SK-N-SH (cell line): ENCODE data around the gene PNPLA8. TPM values are rescaled to one million over a fixed set of nuclear protein-coding genes. Genes with fewer than 3 reads are reported as not detected.

Experiments used
- CTCF ChIA-PET: fragments of 300-600, 350-600 bp; formaldehyde crosslinking; extraction: SDS; loops from one replicate; lab custom pipeline; 2021; lab: Yijun Ruan, JAX
- POLR2A ChIA-PET: fragments of 350-600 bp; sonication (Branson Sonifier 250); formaldehyde crosslinking; extraction: SDS; loops from one replicate; lab custom pipeline; 2020; ENCODE audit warnings: antibody characterized with exemption, inconsistent platforms; lab: Yijun Ruan, JAX
- DNase-seq: peaks from one replicate; pipeline ENCODE4 v3.0.0; 2012
- H2AFZ ChIP-seq: fragments of 200-600 bp; sonication (generic); 2 replicates; pipeline ENCODE4 v1.8.1; 2016; ENCODE audit warnings: antibody characterized with exemption, mild to moderate bottlenecking, low read depth
- H3F3A ChIP-seq: fragments of 200-600 bp; sonication (generic); replicated peaks from 2 replicates; pipeline ENCODE3; 2016; ENCODE audit warnings: antibody characterized with exemption, mild to moderate bottlenecking; ENCODE audit not compliant: insufficient read depth
- H3K27ac ChIP-seq, 2 experiments: fragments of 200-500 bp in 1 of 2; fragments of 200-600 bp in 1 of 2; sonication (Bioruptor generic) in 1 of 2; sonication (generic), shearing (Covaris generic) in 1 of 2; 2 replicates each; pipeline versions ENCODE4 v1.5.1 to v1.6.1; 2014 to 2016; ENCODE audit warnings: low read depth in 2 of 2, inconsistent platforms in 1 of 2, low read length in 1 of 2, mild to moderate bottlenecking in 1 of 2, mixed read lengths in 1 of 2
- H3K27me3 ChIP-seq: fragments of 200-600 bp; sonication (generic), shearing (Covaris generic); 2 replicates; pipeline ENCODE4 v1.6.1; 2016; ENCODE audit warnings: mixed run types; ENCODE audit not compliant: insufficient read depth
- H3K36me3 ChIP-seq, 2 experiments: fragments of 200-500 bp in 1 of 2; fragments of 200-600 bp in 1 of 2; sonication (Bioruptor generic) in 1 of 2; sonication (generic) in 1 of 2; replicated peaks in 1 of 2; 2 replicates each; pipeline versions ENCODE3 to v1.5.1; 2014 to 2016; ENCODE audit warnings: low read length in 1 of 2, mild to moderate bottlenecking in 1 of 2; ENCODE audit not compliant: insufficient read depth in 2 of 2, control insufficient read depth in 1 of 2
- H3K4me1 ChIP-seq, 2 experiments: fragments of 200-500 bp in 1 of 2; fragments of 200-600 bp in 1 of 2; sonication (Bioruptor generic) in 1 of 2; sonication (generic), shearing (Covaris generic) in 1 of 2; 2 replicates each; pipeline versions ENCODE4 v1.5.1 to v1.6.1; 2014 to 2016; ENCODE audit warnings: low read depth in 1 of 2, low read length in 1 of 2, mixed run types in 1 of 2; ENCODE audit not compliant: insufficient read depth in 2 of 2, control insufficient read depth in 1 of 2
- H3K4me2 ChIP-seq: fragments of 200-600 bp; sonication (generic), shearing (Covaris generic); 2 replicates; pipeline ENCODE4 v1.6.1; 2017; ENCODE audit warnings: mixed run types
- H3K4me3 ChIP-seq, 2 experiments: fragments of 200-500 bp in 1 of 2; fragments of 200-600 bp in 1 of 2; sonication (Bioruptor generic) in 1 of 2; sonication (generic), shearing (Covaris generic) in 1 of 2; 2 replicates each; pipeline versions ENCODE4 v1.5.1 to v1.8.1; 2014 to 2016; ENCODE audit warnings: low read depth in 2 of 2, inconsistent platforms in 1 of 2, low read length in 1 of 2, mild to moderate bottlenecking in 1 of 2, mixed read lengths in 1 of 2, moderate library complexity in 1 of 2
- H3K79me2 ChIP-seq: fragments of 200-600 bp; sonication (generic); 2 replicates; pipeline ENCODE4 v1.8.1; 2017; ENCODE audit warnings: mild to moderate bottlenecking; ENCODE audit not compliant: insufficient read depth
- H3K9ac ChIP-seq: fragments of 200-600 bp; sonication (generic); 2 replicates; pipeline ENCODE4 v1.6.1; 2017; ENCODE audit warnings: mixed run types
- H3K9me2 ChIP-seq: fragments of 200-600 bp; sonication (generic); 2 replicates; pipeline ENCODE4 v1.6.1; 2017; ENCODE audit warnings: mixed run types
- H3K9me3 ChIP-seq: fragments of 200-600 bp; sonication (generic); 2 replicates; pipeline ENCODE4 v1.6.1; 2017; ENCODE audit warnings: mixed run types, mild to moderate bottlenecking, moderate library complexity
- H4K20me1 ChIP-seq: fragments of 200-600 bp; sonication (generic); 2 replicates; pipeline ENCODE4 v1.6.1; 2017; ENCODE audit warnings: mild to moderate bottlenecking, mixed run types; ENCODE audit not compliant: insufficient read depth
- CHD2 ChIP-seq: fragments of 150-350 bp; IDR thresholded peaks from 2 replicates; pipeline ENCODE4 v1.6.1; 2018; ENCODE audit warnings: low read length; ENCODE audit not compliant: partially characterized antibody
- EP300 ChIP-seq, 2 experiments: IDR thresholded peaks; 2 replicates each; pipeline versions ENCODE4 v1.4.0 to v1.6.1; 2012; ENCODE audit warnings: borderline replicate concordance in 1 of 2, low read depth in 1 of 2, low read length in 1 of 2
- FOSL2 ChIP-seq: IDR thresholded peaks from 2 replicates; pipeline ENCODE4 v1.4.0; 2012; ENCODE audit warnings: low read depth, mild to moderate bottlenecking, moderate library complexity, borderline replicate concordance
- FOXJ3 ChIP-seq: sonication (generic); formaldehyde crosslinking; IDR thresholded peaks from 2 replicates; pipeline ENCODE4 v1.5.1; 2020; ENCODE audit warnings: mild to moderate bottlenecking, missing genetic modification reagents
- FOXM1 ChIP-seq: IDR thresholded peaks from 2 replicates; pipeline ENCODE4 v1.4.0; 2012; ENCODE audit warnings: low read depth, mild to moderate bottlenecking
- GABPA ChIP-seq: IDR thresholded peaks from 2 replicates; pipeline ENCODE4 v1.4.0; 2012; ENCODE audit warnings: low read depth, mild to moderate bottlenecking
- GATA2 ChIP-seq: sonication (generic); formaldehyde crosslinking; IDR thresholded peaks from 2 replicates; pipeline ENCODE4 v1.5.0; 2020; ENCODE audit warnings: mild to moderate bottlenecking, missing genetic modification reagents
- MAX ChIP-seq: IDR thresholded peaks from 2 replicates; pipeline ENCODE4 v1.4.0; 2012; ENCODE audit warnings: low read depth
- MEF2A ChIP-seq: IDR thresholded peaks from 2 replicates; pipeline ENCODE4 v1.4.0; 2012; ENCODE audit warnings: low read depth, borderline replicate concordance
- NRF1 ChIP-seq: IDR thresholded peaks from 2 replicates; pipeline ENCODE4 v1.6.1; 2012; ENCODE audit warnings: low read depth, mild to moderate bottlenecking, low read length
- PBX3 ChIP-seq: IDR thresholded peaks from 2 replicates; pipeline ENCODE4; 2012
- POLR2AphosphoS5 ChIP-seq: IDR thresholded peaks from 2 replicates; pipeline ENCODE4 v1.6.1; 2012; ENCODE audit warnings: low read depth, low read length
- RAD21 ChIP-seq: IDR thresholded peaks from 2 replicates; pipeline ENCODE4 v1.6.1; 2012; ENCODE audit warnings: mild to moderate bottlenecking, low read length
- RCOR1 ChIP-seq: fragments of 150-350 bp; IDR thresholded peaks from 2 replicates; pipeline ENCODE4 v1.6.1; 2017; ENCODE audit warnings: antibody characterized with exemption, low read length
- RXRA ChIP-seq: IDR thresholded peaks from 2 replicates; pipeline ENCODE4 v1.4.0; 2012; ENCODE audit warnings: low read depth, mild to moderate bottlenecking, borderline replicate concordance
- SIN3A ChIP-seq: IDR thresholded peaks from 2 replicates; pipeline ENCODE4 v1.6.1; 2012; ENCODE audit warnings: low read depth, mild to moderate bottlenecking, low read length, moderate library complexity, borderline replicate concordance
- SMC3 ChIP-seq: IDR thresholded peaks from 2 replicates; pipeline ENCODE4 v1.6.1; 2012; ENCODE audit warnings: low read depth, low read length, improper control_type of control experiment
- YY1 ChIP-seq: IDR thresholded peaks from 2 replicates; pipeline ENCODE4 v1.4.0; 2012; ENCODE audit warnings: low read depth, mild to moderate bottlenecking
- ZBTB33 ChIP-seq: IDR thresholded peaks from 2 replicates; pipeline ENCODE4 v1.4.0; 2012; ENCODE audit warnings: low read depth, borderline replicate concordance
- WGBS: methylation state at CpG from one replicate; pipeline ENCODE4 v1.1.6; 2017; ENCODE audit warnings: low lambda C conversion rate; 5-methylcytosine and 5-hydroxymethylcytosine counted together
- polyA plus RNA-seq, 3 experiments: library from polyadenylated mRNA; depleted of rRNA; stranded (reverse); fragments of >200 nt; gene quantifications; 2 replicates each; pipeline ENCODE4 v1.2.3, GENCODE V29; 2012

Gene PNPLA8
- polyA plus RNA-seq, 1 of the 3 experiments (the other 2 are of a cell fraction) = 7.2 TPM

DNA sequence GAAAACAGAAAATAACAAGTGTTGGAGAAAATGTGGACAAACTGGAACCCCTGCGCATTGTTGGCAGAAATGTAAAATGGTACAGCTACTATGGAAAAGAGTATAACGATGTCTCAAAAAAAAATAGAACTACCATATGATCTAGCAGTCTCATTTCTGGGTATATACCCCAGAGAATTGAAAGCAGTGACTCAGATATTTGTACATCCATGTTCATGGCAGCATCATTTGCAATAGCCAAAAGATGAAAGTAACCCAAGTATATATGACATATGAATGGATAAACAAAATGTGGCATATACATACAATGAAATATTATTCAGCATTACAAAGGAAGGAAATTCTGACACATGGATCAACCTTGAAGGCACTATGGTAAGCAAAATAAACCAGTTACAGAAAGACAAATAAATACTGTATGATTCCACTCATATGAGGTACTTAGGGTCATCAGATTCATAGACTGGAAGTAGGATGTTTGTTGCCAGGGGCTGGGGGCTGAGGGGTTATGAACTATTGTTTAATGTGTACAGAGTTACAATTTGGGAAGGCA is 74.6 kb downstream of the PNPLA8 start:
- no peak overlapping the region for H3K4me2 ChIP-seq

DNA sequence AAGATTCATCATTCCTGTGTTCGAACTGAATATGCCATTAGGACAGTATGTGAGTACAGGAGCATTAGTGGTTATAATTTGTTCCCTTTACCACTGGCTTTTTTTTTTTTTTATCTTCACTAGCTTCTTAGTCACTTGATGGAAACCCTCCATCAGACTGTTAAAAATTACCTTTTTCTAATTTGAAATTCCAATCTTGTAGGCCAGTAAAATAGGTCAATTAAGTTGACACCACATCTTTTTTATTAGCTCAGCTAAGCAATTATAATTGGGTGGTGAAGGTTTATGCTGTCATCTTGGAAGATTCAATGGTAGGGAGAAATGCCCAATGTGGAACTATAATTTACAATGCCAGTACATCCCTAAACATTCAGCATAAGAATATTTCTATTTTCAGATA is 75.8 kb downstream of the PNPLA8 start:
- TF ChIP-seq MEF2A (no peak), MAX (no peak)
- TF ChIP-seq, all 33 proteins: peak for 0
- Histone ChIP-seq H3K4me2 (no peak overlapping the region), H2AFZ (no peak overlapping the region), H4K20me1 (no peaks in the 10 kb centered on the region), H3K4me3 (no peak overlapping the region), H3K36me3 (no peaks in the 10 kb centered on the region), H3K9ac (no peak overlapping the region), H3K79me2 (no peaks in the 10 kb centered on the region), H3K27me3 (peaks cover 24% of the 10 kb centered on the region), H3F3A (no peaks in the 10 kb centered on the region), H3K4me1 (peaks cover 0 to 10% of the 10 kb centered on the region in 2 experiments; a peak in 2 of 4 replicates), H3K27ac (no peak overlapping the region), H3K9me3 (no peaks in the 10 kb centered on the region), H3K9me2 (no peaks in the 10 kb centered on the region)
- WGBS = 40% methylated on average over 1 of the region's 1 CpG
- ChIA-PET POLR2A (no interaction called here), CTCF (interaction anchor here (1.0 to 1.4 kb wide), 3 partner anchors 10 to 193 kb away, joined by 3 to 5 read pairs (median 4); no protein-coding TSS in a partner anchor)
- no peak for DNase-seq

More for the DNA sequence above, 74.6 kb downstream of the PNPLA8 start:
- WGBS = 69% methylated on average over 2 of the region's 2 CpGs
- ChIA-PET CTCF (interaction anchor here (1.1 kb wide), 1 partner anchor 194 kb away, joined by 3 read pairs; no protein-coding TSS in a partner anchor), POLR2A (no interaction called here)
- H3K27ac ChIP-seq = no peak overlapping the region
- H4K20me1 ChIP-seq = no peaks in the 10 kb centered on the region
- H2AFZ ChIP-seq = no peak overlapping the region
- no peaks in the 10 kb centered on the region for H3F3A ChIP-seq
- DNase-seq = no peak
- H3K9me2 ChIP-seq = no peaks in the 10 kb centered on the region
- no peak overlapping the region for H3K9ac ChIP-seq
- H3K4me3 ChIP-seq = no peak overlapping the region
- no peaks in the 10 kb centered on the region for H3K9me3 ChIP-seq
- H3K79me2 ChIP-seq = no peaks in the 10 kb centered on the region
- TF ChIP-seq FOXJ3 (CRISPR knock-in tag) (no peak), CHD2 (no peak), GABPA (no peak), RAD21 (no peak), ZBTB33 (no peak), YY1 (no peak), GATA2 (CRISPR knock-in tag) (no peak), FOXM1 (no peak), RCOR1 (no peak), PBX3 (no peak), POLR2AphosphoS5 (no peak), RXRA (no peak), SMC3 (no peak), EP300 (IDR thresholded peaks at IDR 0.05; ENCODE audit: borderline replicate concordance in 1 of 2, low read depth in 1 of 2, low read length in 1 of 2) (no peak), SIN3A (no peak), NRF1 (no peak), FOSL2 (no peak)
- H3K4me1 ChIP-seq = peaks cover 0 to 10% of the 10 kb centered on the region in 2 experiments; a peak in 2 of 4 replicates
- peaks cover 33% of the 10 kb centered on the region for H3K27me3 ChIP-seq
- no peaks in the 10 kb centered on the region for H3K36me3 ChIP-seq
